GM18498 (cell line): ENCODE results near the gene RPP25L.
A peak's percentile ranks its signal among the peaks of the same experiment; 100 is the strongest.

ENCODE experiments used
- ATAC-seq: cut with Tn5 transposase; IDR thresholded peaks from one replicate; pipeline ENCODE4 v1.9.1; 2021; ENCODE audit warnings: mild to moderate bottlenecking, moderate library complexity; ENCODE audit not compliant: unreplicated experiment

RPP25L gene

DNA sequence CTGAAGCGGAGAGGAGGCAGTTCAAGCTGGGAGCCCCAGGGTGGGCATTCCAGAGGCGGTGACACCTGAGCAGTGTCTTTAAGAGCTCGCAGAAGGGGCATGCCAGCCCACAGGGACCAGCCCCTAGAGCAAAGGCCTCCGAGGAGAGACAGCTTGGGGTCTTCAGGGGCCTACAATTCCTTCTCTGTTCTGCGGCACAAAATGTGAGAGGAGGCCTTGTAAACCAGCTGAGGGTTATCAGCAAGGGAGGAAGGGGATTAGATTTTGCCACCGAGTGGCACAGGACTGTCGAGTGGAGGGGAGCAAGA is 26.2 kb upstream of the RPP25L start:
- ATAC-seq, result no peak

DNA sequence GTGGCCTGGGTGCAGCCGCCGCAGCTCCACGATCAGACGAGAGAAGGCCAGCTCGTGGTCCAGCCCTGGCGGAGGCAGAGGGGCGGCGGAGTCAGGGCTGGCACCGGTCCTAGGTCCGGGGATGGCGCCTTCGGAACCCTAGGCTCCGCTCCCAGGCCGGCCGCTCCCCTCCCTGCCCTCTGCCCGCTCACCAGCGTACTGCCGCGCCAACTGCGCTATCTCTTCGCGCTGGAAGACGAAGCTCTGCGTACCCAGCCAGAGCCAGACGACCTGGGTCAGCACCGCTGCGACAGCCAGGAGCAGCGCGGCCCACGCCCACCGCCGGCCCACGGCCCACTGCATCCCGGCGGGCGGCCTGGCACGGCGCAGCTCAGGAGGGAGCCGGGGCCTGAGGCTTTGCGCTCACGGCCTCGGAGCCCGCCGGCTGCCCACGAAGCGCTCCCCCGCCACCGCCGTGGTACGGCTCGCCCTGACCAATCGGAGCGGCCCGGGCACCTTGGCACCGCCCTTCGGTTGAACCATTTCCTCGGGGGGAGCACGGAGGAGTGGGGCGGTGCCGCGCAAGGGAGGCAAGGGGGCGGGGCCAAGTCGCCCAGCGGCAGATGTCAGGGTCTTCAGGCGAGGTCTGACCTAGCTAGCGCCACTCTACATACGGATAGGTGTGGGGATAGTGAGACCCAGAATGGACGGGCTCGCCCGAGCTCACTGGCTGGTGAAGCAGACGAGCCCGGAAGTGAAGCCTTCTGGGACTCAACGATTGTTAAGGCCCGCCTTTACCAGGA is 25.6 kb upstream of the RPP25L start, which contains the start of gene SIGMAR1:
Gene SIGMAR1 (minus strand): TSS at position 432 of the 782 bp plus-strand sequence. CDS start 90 bp downstream, at position 342.
- ATAC-seq, result peak; percentile 91

DNA sequence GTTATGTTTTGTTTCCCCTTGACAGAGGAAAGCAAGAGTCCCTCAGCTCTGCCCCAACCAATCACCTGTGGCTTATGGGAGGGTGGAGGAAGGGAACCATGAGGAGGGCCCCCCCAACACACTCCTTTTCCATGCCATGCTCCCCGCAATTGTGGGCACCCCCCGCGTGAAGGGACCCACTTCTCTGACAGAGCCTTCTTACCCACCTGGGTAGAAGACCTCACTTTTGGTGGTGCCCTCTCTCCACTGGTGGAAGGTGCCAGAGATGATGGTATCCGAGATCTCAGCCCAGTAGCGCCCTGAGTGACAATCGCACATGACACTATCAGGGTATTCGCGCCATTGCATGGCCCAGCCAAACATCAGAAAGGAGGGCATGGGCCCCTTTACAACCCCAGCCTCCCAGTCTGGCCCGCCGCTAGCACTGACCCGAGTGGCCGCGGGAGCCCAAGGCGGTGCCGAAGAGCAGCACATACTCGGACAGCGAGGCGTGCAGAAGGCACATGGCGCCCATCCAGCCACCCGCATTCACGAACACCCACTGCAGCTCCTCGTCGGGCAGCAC is 25.0 kb upstream of the RPP25L start:
- no peak for ATAC-seq

DNA sequence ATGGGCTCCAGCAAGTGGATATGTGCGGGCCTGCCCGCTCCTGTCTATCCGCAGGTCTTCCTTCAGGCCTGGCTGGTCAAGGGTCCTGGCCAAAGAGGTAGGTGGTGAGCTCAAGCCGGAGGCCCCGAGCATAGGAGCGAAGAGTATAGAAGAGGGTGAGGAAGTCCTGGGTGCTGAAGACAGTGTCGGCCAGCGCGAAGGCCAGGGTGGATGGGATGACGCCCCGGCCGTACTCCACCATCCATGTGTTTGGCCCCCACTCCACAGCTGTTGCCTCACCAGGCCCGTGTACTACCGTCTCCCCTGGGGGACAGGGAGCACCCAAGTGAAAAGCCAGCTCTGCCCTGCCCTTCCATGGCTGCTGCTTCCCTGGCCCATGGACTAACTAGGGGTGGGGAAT is 23.7 kb upstream of the RPP25L start:
- ATAC-seq, result no peak

DNA sequence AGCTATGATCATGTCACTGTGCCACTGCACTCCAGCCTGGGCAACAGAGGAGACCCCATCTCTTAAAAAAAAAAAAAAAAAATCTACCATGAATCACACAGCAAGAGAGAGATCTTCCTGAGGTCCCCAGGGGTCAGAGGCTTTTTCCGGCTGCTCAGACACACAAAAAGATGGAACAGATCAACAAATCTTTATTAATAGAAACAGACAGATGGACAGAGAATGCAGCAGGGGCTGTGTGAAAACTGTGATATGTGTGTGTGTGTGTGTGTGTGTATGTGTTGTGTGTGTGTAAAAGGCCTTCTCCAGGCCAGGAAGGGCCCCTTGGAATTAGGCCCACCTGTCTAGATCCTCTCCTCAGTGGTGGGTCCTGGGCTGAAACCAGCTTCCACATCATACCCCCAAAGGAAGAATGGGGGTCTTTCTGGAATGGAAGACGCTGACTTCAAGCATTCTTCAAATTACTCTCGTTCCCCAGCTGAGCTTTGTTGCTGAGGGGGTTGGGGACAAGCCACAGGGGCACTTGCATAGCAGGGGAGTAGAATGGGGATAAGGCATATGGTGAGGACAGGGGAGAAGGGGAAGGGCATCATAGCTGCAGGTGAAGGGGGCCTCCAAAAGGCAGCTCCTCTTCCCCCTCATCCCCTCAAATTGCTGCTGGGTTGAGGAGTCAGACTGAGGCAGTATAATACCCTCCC is 22.8 kb upstream of the RPP25L start:
- ATAC-seq, result no peak

DNA sequence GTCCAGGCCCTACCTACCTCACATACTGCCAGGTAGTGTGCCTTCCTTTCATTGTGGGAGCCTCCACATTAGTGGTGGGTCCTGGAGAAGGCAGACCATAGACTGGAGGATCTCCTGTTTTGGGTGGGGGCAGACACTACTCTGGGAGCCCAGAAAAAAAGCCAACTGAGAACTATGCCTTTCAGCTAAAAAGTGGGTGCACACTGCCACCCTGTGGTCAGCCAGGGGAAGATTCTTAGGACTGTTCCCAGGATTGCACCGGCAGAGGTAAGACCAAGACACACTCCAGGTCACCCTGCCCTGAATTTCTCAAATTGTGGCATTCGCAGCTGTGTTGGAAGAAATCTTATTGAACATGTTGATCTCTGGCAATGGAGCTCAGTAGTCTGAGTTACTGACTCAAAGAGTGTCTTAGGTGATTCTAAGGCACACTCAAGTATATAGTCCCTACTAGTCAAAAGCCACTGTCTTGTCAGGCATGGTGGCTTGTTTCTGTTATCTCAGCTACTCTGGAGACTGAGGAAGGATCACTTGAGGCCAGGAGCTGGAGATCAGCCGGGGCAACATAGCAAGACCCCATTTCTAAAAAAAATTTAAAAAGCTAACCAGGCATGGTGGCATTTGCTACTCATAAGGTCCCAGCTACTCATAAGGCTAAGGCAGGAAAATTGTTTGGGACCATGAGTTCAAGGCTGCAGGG is 22.1 kb upstream of the RPP25L start:
- peak; percentile 39 for ATAC-seq

DNA sequence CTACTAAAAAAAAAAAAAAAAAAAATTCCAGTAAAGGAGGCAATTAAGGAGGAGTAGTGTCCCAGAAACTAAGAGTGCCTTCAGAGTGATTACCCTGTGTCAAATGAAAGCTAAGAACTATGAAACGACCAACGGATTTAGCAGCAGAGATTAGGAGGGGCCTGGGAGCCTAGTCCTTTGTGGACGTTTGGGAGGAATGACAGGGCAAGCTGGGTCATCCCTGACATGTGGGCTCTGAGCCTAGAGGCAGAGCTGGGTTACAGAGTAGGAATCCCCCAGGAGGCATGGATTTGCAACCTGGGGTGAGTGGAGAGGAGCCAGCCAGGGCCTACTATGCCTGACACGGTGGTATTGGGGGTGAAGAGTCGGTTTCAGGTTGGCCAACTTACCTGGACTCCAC is 21.3 kb upstream of the RPP25L start:
- no peak for ATAC-seq

DNA sequence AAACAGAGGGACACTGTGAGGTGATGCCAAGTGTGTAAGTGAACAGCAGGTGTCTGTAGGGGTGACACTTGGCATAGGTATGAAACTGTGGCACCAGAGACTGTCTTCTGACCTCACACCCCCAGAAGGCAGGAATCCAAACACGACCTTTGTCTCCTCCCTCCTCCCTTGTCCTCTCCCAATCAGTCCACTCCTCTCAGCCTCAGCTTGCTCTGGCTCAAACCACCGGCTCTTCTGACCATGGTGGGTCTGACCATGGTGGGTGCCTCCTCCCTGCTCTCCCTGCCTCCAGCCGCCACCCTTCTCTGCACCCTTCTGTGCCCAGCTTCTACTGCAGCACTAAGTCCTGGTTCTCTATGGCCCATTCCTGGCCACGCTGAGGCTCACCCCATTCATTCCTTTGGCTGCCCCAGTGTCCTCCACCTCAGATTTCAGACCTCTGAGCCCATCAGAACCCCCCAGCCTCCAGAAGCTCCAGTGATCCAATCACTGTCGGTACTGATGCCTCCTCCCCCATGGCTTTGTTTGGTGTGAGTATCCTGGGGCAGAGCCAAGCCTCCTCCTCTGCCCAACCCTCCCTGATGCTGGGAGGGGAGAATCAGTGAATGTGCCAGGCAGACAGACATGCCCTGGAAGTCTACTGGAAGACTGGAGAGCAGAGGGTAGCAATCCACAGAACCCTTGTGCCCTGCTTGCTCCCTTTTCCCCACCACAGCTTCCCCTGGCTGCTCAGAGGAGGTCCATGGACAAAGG is 18.7 kb upstream of the RPP25L start:
- no peak for ATAC-seq

DNA sequence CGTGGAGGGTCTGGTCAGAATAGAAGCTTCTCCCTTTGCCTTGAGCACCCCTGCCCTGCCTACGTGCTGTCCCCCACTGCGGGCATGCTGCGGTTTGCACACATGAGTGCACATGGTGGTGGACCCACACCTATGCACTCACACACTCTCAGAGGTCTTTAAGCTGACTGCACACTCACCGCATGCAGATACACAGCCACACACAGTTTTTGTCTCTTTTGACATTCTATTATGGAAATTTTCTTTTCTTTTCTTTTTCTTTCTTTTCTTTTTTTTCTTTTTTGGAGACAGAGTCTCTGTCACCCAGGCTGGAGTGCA is 17.6 kb upstream of the RPP25L start:
- ATAC-seq, result no peak

DNA sequence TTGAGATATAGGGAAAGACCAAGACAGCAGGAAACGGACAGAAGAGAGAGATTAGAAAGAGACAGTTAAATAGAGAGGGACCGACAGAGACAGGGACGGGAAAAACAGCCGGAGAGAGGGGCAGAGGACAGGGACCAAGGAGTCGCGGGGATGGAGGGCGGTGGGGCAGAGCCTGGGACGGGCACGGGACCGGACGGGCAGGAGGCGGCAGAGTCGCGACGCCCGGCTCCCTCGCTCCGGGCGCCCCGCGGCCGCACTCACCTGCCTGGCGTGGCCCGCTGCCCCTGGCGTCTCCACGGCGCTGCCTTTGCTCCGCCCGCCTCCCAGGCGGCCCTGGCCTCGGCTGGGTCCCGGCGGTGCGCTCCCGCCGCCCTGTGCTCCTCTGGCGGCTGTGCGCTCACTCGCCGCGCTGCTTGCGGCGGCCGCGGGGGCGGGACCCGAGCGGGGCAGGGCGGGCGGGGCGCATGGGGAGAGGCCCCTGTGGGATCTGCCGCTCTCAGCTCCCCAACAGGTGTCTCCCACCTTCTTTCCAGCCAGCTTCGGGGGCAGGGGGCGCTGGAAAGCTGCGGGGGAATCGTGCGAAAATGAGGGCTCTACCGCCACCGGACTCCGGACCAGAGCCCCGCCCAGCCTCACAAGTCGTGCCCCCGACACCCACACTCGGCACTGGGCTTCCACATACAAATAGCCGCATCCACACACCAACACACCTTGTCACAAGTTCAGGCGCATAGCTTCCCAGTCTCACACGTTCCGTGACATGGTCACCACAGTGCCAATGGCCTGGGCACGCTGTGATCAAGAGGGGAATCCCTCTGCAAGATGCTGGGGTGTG is 17.0 kb upstream of the RPP25L start, which contains the start of gene ARID3C:
Gene ARID3C (minus strand): TSS at position 411 of the 835 bp plus-strand sequence. CDS start 1,052 bp downstream, outside the sequence.
- peak; percentile 55 for ATAC-seq

DNA sequence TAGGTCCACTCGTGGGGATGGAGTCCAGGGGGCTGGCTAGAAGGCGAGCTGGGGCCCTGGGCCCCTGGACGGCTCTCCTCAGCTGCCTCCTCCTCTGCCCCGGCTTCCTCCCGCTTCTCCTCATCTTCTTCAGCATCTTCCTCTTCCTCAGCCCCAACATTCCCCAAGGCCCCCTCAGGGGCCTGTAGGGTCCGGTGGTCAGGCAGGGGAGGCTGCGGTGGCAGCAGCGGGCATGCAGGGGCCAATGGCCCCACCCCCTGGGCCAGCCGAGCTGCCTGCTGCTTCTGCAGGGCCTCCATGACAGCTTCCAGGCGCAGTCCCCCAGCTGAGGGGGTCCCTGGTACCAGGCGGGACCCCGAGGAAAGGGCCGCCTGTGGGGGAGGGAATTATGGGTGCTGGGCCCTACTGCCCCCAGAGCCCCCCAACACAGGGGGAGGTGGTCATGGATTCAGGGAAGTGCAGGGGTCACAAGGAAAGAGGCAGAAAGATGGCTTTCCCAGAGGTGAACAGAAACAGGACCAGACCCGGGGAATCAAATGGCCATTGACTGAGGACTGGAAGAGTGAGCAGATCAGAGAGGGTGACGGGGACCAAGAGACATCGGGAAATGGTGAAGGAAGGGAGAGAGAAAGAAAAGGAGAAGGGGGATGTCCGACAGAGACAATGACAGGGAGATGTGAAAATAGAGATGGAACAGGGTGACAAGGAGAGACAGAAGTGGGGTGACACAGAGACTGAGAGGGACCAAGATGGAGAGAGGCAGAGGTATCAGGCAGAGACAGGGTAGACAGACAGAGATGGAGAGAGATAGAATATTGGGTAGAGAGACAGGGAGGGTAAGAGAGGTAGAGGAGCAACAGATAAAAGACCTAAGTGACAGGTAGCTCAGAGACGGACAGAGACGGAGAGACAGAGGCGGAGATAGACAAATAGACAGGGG is 16.1 kb upstream of the RPP25L start:
- no peak for ATAC-seq

DNA sequence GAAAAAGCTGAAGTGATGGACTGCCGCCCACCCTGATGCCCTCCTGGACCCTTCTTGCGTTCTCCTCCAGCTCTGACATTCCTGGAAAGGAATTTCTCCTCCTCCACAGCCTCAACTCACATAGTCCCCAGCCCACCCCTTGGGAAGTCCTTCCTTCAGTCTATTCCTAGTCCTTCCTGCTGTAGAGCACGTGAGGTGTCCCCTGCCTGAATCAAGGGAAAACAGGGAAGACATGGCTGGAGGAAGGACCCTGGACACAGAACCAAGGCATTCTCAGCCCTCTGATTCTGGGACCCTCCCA is 13.2 kb upstream of the RPP25L start:
- no peak for ATAC-seq

DNA sequence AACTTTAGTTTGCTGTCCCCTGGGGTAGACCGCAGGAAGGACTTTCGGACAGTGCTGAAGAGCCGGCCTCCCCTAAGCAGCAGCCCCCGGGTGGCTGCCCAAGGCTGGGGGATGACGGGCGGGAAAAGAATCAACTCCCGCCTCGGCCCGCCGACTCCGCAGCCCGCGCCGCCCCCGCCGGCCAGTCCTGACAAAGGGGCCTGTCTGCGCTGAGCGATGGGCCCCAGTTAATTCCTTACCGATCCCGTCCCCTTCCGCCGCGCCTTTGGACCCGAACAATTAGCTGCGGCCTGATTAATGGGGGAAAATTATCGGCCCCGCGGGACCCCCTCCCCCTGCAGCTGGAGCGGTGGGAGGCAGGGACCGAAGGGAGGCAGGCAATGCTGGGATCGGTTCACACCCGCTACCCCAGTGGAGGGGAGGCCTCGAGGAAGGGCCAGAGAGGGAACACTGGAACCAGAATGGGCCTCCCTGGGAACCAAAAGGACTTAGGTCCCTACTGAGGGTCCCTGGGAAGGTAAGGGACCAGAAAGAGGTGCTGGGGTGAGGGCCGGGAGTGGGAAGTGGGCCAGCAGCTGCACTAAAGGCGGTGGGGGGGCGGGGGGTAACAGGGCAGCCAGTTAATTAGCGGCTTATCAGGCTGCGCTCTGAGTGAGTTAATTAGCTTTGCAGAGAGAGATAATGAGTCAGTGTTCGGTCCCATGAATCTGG is 12.7 kb upstream of the RPP25L start:
- no peak for ATAC-seq

DNA sequence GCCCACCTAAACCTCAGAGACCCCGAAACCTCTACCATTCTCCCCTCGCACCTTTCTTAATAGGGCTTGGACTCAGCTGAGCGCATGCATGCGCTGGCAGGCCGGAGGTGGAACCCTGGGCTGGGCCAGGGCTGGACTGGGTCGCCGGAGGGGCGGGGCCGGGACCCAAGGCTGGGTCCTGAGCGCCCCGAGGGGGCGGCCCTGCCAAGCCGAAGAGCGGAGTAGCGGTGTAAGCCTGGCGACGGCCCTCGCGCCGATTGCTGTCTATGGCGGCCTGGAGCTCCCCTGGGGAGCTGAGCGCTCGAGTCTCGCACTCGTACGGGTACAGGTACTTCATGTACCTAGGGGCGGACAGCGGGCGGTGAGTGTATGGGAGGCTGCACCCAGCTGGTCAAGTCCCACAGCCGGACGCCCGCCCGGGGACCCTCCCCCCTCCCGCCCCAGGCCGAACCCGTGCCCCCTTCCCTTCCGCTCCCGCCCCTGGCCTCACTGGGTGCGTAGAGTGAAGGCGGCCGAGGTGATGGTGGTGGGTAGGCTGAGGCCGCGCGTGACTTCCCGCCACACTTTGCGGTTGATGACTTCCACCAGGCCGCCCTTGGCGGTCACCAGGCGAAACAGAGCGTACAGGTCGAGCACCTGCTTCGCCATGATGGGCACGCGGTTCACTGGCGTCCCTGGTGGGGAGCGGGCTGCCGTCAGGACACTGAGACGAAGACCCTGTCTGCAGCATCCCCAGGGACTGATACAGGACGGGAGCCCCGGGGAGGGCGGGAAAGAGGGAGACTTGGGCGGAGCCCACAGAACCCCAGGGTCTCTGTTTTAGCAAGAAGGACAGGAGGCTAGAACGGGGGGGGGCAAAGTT is 11.7 kb upstream of the RPP25L start:
- no peak for ATAC-seq

DNA sequence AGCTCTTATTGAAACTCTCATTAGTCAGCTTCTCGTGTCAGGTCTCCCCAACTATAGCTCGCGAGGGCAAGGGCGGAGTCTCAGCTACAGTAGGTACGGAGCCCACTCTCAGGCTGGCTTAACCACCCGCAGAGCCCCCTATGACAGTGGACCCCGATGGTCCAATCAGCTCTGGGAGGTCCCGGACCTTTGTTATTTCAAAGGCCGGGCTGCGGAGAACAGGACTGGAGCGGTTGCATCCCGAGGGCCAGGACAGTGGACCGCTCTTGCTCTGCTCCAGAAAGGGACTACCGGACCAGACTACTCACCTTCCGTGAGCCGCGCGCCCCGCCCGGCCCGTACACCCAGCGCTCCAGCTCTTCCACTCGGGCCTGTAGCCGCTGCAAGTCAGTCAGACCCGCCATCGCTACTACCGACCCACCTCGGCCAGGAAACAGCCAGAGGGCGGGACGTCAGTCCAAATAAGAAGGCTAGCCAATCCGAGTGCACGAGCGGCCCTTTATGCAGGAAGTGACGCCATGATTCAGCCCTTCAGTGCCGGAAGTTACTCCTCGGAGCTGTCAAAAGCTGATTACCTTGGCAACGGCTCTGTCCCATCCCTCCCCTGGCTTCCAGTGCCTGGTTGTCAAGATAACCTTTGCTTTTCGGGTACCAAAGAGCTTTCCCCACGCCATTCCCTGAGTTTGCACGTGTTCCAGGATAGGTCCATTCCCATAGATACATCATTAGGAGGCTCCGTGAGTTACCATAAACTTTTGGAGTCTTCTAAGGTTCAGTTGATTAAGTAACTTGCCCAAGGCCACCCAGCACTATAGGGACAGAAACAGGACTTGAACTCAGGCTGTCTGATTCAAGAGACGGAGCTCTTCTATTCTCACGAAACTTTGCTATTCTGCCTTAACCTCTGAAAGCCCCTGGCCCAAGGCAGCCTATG is 8.4 kb upstream of the RPP25L start, which contains the start of gene DCTN3:
Gene DCTN3 (minus strand): TSS at position 435 of the 934 bp plus-strand sequence. CDS start 31 bp downstream, at position 404.
- ATAC-seq, result peak; percentile 98

DNA sequence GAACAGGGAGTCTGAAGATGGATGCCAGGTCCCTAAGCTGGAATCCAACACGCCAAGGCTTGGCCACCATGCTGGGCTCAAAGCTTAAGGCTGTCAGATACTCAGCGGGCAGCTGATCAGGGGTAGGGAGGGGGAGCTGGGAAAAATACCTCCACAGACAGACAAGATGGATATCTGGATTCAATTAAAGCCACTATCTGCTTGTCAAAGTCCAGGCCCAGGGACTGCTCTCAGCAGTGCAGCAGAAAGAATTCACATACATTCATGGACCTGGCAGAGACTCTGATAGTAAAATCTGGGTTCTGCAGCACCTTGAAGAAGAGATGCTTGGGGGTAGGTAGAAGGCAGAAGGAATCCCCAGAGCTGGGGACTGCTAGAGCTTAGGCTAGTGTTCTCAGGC is 3.2 kb upstream of the RPP25L start:
- no peak for ATAC-seq
